Measurements from ENCODE around the gene CAMK1D. TPM values are rescaled to one million over a fixed set of nuclear protein-coding genes. Genes with fewer than 3 reads are reported as not detected.

CAMK1D gene
- total and polyA plus RNA-seq, 2 experiments from 2014 or later, result 4.6 to 7.2 TPM

DNA sequence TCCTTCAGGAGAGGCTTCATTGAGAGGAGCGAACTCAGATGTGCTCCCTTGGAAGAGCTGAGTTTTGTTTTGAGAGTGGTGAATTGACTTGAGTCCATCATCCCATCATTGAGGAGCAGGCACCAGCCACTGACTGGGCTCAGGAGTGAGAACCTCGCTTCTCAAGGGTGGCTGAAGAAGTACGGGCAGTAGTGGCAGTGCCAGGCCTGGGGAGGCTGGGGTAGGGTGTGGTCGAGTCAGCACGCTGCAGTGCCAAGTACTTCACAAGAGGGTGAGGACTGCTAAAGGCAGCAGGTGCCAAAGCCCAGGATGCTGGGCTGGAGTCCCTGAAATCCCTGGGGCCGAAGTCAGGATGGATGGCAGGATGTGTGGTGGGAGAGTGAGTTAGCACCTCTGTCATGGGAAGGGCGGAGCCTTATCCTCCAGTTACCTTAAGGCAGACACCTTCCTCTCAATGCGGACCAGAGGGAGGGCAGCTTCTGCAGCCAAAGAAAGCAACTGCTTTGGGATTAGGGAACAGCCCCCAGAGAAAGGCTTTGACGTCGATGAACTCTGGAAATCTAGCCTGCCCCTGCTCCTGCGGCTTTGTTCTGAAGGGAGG is 210.3 kb downstream of the CAMK1D start:
- peak; percentile 57 for ATAC-seq
- H3K4me1 ChIP-seq (ENCODE audit: insufficient read depth), result no peaks in the 10 kb centered on the region

More for the DNA sequence above, 210.3 kb downstream of the CAMK1D start:
- H4K20me1 ChIP-seq (replicated peaks; ENCODE audit: insufficient read depth), result no peaks in the 10 kb centered on the region
- TF ChIP-seq, protein P1, sequence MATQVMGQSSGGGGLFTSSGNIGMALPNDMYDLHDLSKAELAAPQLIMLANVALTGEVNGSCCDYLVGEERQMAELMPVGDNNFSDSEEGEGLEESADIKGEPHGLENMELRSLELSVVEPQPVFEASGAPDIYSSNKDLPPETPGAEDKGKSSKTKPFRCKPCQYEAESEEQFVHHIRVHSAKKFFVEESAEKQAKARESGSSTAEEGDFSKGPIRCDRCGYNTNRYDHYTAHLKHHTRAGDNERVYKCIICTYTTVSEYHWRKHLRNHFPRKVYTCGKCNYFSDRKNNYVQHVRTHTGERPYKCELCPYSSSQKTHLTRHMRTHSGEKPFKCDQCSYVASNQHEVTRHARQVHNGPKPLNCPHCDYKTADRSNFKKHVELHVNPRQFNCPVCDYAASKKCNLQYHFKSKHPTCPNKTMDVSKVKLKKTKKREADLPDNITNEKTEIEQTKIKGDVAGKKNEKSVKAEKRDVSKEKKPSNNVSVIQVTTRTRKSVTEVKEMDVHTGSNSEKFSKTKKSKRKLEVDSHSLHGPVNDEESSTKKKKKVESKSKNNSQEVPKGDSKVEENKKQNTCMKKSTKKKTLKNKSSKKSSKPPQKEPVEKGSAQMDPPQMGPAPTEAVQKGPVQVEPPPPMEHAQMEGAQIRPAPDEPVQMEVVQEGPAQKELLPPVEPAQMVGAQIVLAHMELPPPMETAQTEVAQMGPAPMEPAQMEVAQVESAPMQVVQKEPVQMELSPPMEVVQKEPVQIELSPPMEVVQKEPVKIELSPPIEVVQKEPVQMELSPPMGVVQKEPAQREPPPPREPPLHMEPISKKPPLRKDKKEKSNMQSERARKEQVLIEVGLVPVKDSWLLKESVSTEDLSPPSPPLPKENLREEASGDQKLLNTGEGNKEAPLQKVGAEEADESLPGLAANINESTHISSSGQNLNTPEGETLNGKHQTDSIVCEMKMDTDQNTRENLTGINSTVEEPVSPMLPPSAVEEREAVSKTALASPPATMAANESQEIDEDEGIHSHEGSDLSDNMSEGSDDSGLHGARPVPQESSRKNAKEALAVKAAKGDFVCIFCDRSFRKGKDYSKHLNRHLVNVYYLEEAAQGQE (IDR thresholded peaks at IDR 0.05; ENCODE audit: unreplicated experiment), result no peak
- TF ChIP-seq CREB1 (CRISPR knock-in tag; IDR thresholded peaks at IDR 0.05; ENCODE audit: low read depth), result no peak
- no peak for TF ChIP-seq STAT1 (IDR thresholded peaks at IDR 0.05; ENCODE audit: unreplicated experiment)
- no peak for TF ChIP-seq POLR2AphosphoS5 (IDR thresholded peaks at IDR 0.05; ENCODE audit: low read depth)
- TF ChIP-seq EZH2phosphoT487 (IDR thresholded peaks at IDR 0.05; ENCODE audit: unreplicated experiment), result no peak
- no peak for TF ChIP-seq NANOG (IDR thresholded peaks at IDR 0.05; ENCODE audit: borderline replicate concordance)
- TF ChIP-seq ETS1 (IDR thresholded peaks at IDR 0.05), result no peak
- no peak for TF ChIP-seq EZH2 (IDR thresholded peaks at IDR 0.05; ENCODE audit: low read depth, unreplicated experiment)
- no peak for TF ChIP-seq ZNF114 (CRISPR knock-in tag; IDR thresholded peaks at IDR 0.05)
- TF ChIP-seq ZNF331 (CRISPR knock-in tag; IDR thresholded peaks at IDR 0.05; ENCODE audit: low read depth), result no peak
- TF ChIP-seq, protein P2, sequence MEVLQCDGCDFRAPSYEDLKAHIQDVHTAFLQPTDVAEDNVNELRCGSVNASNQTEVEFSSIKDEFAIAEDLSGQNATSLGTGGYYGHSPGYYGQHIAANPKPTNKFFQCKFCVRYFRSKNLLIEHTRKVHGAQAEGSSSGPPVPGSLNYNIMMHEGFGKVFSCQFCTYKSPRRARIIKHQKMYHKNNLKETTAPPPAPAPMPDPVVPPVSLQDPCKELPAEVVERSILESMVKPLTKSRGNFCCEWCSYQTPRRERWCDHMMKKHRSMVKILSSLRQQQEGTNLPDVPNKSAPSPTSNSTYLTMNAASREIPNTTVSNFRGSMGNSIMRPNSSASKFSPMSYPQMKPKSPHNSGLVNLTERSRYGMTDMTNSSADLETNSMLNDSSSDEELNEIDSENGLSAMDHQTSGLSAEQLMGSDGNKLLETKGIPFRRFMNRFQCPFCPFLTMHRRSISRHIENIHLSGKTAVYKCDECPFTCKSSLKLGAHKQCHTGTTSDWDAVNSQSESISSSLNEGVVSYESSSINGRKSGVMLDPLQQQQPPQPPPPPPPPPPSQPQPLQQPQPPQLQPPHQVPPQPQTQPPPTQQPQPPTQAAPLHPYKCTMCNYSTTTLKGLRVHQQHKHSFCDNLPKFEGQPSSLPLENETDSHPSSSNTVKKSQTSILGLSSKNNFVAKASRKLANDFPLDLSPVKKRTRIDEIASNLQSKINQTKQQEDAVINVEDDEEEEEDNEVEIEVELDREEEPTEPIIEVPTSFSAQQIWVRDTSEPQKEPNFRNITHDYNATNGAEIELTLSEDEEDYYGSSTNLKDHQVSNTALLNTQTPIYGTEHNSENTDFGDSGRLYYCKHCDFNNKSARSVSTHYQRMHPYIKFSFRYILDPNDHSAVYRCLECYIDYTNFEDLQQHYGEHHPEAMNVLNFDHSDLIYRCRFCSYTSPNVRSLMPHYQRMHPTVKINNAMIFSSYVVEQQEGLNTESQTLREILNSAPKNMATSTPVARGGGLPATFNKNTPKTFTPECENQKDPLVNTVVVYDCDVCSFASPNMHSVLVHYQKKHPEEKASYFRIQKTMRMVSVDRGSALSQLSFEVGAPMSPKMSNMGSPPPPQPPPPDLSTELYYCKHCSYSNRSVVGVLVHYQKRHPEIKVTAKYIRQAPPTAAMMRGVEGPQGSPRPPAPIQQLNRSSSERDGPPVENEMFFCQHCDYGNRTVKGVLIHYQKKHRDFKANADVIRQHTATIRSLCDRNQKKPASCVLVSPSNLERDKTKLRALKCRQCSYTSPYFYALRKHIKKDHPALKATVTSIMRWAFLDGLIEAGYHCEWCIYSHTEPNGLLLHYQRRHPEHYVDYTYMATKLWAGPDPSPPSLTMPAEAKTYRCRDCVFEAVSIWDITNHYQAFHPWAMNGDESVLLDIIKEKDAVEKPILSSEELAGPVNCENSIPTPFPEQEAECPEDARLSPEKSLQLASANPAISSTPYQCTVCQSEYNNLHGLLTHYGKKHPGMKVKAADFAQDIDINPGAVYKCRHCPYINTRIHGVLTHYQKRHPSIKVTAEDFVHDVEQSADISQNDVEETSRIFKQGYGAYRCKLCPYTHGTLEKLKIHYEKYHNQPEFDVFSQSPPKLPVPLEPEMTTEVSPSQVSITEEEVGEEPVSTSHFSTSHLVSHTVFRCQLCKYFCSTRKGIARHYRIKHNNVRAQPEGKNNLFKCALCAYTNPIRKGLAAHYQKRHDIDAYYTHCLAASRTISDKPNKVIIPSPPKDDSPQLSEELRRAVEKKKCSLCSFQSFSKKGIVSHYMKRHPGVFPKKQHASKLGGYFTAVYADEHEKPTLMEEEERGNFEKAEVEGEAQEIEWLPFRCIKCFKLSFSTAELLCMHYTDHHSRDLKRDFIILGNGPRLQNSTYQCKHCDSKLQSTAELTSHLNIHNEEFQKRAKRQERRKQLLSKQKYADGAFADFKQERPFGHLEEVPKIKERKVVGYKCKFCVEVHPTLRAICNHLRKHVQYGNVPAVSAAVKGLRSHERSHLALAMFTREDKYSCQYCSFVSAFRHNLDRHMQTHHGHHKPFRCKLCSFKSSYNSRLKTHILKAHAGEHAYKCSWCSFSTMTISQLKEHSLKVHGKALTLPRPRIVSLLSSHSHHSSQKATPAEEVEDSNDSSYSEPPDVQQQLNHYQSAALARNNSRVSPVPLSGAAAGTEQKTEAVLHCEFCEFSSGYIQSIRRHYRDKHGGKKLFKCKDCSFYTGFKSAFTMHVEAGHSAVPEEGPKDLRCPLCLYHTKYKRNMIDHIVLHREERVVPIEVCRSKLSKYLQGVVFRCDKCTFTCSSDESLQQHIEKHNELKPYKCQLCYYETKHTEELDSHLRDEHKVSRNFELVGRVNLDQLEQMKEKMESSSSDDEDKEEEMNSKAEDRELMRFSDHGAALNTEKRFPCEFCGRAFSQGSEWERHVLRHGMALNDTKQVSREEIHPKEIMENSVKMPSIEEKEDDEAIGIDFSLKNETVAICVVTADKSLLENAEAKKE (CRISPR knock-in tag; IDR thresholded peaks at IDR 0.05), result no peak
- TF ChIP-seq JUNB (IDR thresholded peaks at IDR 0.05; ENCODE audit: unreplicated experiment), result no peak
- no peak for TF ChIP-seq CTCF (conservative IDR thresholded peaks at IDR 0.05; ENCODE audit: low read depth in 2 of 2)
- Mint-ChIP-seq H3K4me1 (no peaks in the 10 kb centered on the region), H3K36me3 (ENCODE audit: low read depth) (no peaks in the 10 kb centered on the region), H3K9me3 (no peaks in the 10 kb centered on the region), H3K4me3 (no peak overlapping the region), H3K27ac (no peak overlapping the region), H3K27me3 (ENCODE audit: insufficient read depth, low read depth, poor library complexity) (peaks cover 3% of the 10 kb centered on the region)
- no peak overlapping the region for H3K27ac ChIP-seq (ENCODE audit: low read depth)
- no peaks in the 10 kb centered on the region for H3F3A ChIP-seq (replicated peaks; ENCODE audit: low read depth)
- no peaks in the 10 kb centered on the region for H3K79me2 ChIP-seq (replicated peaks; ENCODE audit: insufficient read depth)
- no peaks in the 10 kb centered on the region for H3K27me3 ChIP-seq (ENCODE audit: insufficient read depth)
- no peaks in the 10 kb centered on the region for H3K36me3 ChIP-seq (ENCODE audit: insufficient read depth)
- H2AFZ ChIP-seq, result no peak overlapping the region
- no peak for DNase-seq (ENCODE audit: low spot score)
- no peak overlapping the region for H3K4me2 ChIP-seq
- H3K4me3 ChIP-seq, result no peak overlapping the region
- no peaks in the 10 kb centered on the region for H3K9me2 ChIP-seq (ENCODE audit: insufficient read depth)
